HepG2 (cell line): ENCODE data around the gene PFKFB2. TPM values are rescaled to one million over a fixed set of nuclear protein-coding genes. Genes with fewer than 3 reads are reported as not detected.
A peak's percentile ranks its signal among the peaks of the same experiment; 100 is the strongest.

Experiments
- ATAD3A ChIP-seq: sonication (generic); formaldehyde crosslinking; IDR thresholded peaks from 2 replicates; pipeline ENCODE4 v1.4.0; 2020; ENCODE audit warnings: missing genetic modification reagents
- ATRX ChIP-seq: sonication (generic); formaldehyde crosslinking; IDR thresholded peaks from 2 replicates; pipeline ENCODE4 v1.4.0; 2020; ENCODE audit warnings: missing genetic modification reagents, borderline replicate concordance
- BRD4 ChIP-seq: sonication (generic); formaldehyde crosslinking; IDR thresholded peaks from 2 replicates; pipeline ENCODE4 v1.4.0; 2020; ENCODE audit warnings: missing genetic modification reagents
- FLYWCH1 ChIP-seq: sonication (generic); formaldehyde crosslinking; IDR thresholded peaks from 2 replicates; pipeline ENCODE4 v1.8.1; 2023; ENCODE audit warnings: mild to moderate bottlenecking, missing genetic modification reagents
- FOXO1 ChIP-seq: sonication (generic); formaldehyde crosslinking; IDR thresholded peaks from 2 replicates; pipeline ENCODE4 v1.4.0; 2020; ENCODE audit warnings: missing genetic modification reagents
- POLR2G ChIP-seq: fragments of 200-400 bp; formaldehyde crosslinking; IDR thresholded peaks from 2 replicates; pipeline ENCODE4 v1.6.1; 2018; ENCODE audit warnings: mild to moderate bottlenecking, low read depth, low read length, moderate library complexity
- SMAD1 ChIP-seq: sonication (generic); formaldehyde crosslinking; IDR thresholded peaks from 2 replicates; pipeline ENCODE4 v1.4.0; 2020; ENCODE audit warnings: missing genetic modification reagents, low read depth, mild to moderate bottlenecking, borderline replicate concordance
- SRSF4 ChIP-seq: fragments of 200-400 bp; formaldehyde crosslinking; IDR thresholded peaks from one replicate; pipeline ENCODE4 v1.6.1; 2018; ENCODE audit warnings: mild to moderate bottlenecking, low read depth, low read length, moderate library complexity; ENCODE audit not compliant: poor library complexity, severe bottlenecking
- SSRP1 ChIP-seq: IDR thresholded peaks from 2 replicates; pipeline ENCODE4 v1.6.1; 2016; ENCODE audit warnings: control low read depth
- YEATS2 ChIP-seq: sonication (generic); formaldehyde crosslinking; IDR thresholded peaks from 2 replicates; pipeline ENCODE4 v1.4.0; 2020; ENCODE audit warnings: missing genetic modification reagents, borderline replicate concordance
- ZBTB8A ChIP-seq: sonication (generic); formaldehyde crosslinking; IDR thresholded peaks from 2 replicates; pipeline ENCODE4 v1.4.0; 2020; ENCODE audit warnings: mild to moderate bottlenecking, low read depth, missing genetic modification reagents, borderline replicate concordance
- ZKSCAN1 ChIP-seq: fragments of 150-350 bp; IDR thresholded peaks from 2 replicates; pipeline ENCODE4 v1.6.1; 2014; ENCODE audit warnings: low read length
- ZMYM2 ChIP-seq: sonication (generic); formaldehyde crosslinking; IDR thresholded peaks from 2 replicates; pipeline ENCODE4 v1.8.0; 2022; ENCODE audit warnings: mild to moderate bottlenecking, missing genetic modification reagents
- ZNF230 ChIP-seq: sonication (generic); formaldehyde crosslinking; IDR thresholded peaks from 2 replicates; pipeline ENCODE4 v1.4.0; 2020; ENCODE audit warnings: mild to moderate bottlenecking, missing genetic modification reagents
- ZNF33B ChIP-seq: sonication (generic); formaldehyde crosslinking; IDR thresholded peaks from 2 replicates; pipeline ENCODE4 v1.5.1; 2020; ENCODE audit warnings: mild to moderate bottlenecking, missing genetic modification reagents
- ZNF616 ChIP-seq: sonication (generic); formaldehyde crosslinking; IDR thresholded peaks from 2 replicates; pipeline ENCODE4 v1.5.0; 2020; ENCODE audit warnings: low read depth, mild to moderate bottlenecking, missing genetic modification reagents
- ZSCAN31 ChIP-seq: sonication (generic); formaldehyde crosslinking; IDR thresholded peaks from 2 replicates; pipeline ENCODE4 v1.5.0; 2020; ENCODE audit warnings: low read depth, mild to moderate bottlenecking, missing genetic modification reagents
- polyA plus RNA-seq, 8 experiments: library from polyadenylated mRNA; depleted of rRNA in 3 of 8; stranded (reverse) in 7 of 8; unstranded in 1 of 8; fragments of >200 nt; fragmentation: Illumina TruSeq in 4 of 8; extraction: Trizol in 4 of 8; gene quantifications; 2 replicates each; pipeline versions ENCODE4 v1.2.1 to v1.2.3, GENCODE V29; 2011 to 2016; ENCODE audit warnings: low read depth in 4 of 8, missing spikeins in 1 of 8, mixed read lengths in 1 of 8; ENCODE audit not compliant: insufficient read depth in 1 of 8
- total RNA-seq, 5 experiments: library from RNA; depleted of rRNA; stranded (reverse); fragments of >200 nt; fragmentation: Illumina TruSeq; extraction: Trizol; gene quantifications; 2 replicates each; pipeline ENCODE4 v1.2.3, GENCODE V29; 2016; ENCODE audit warnings: low read depth in 1 of 5
- TF ChIP-seq, protein P1 (sequence below): sonication (generic); formaldehyde crosslinking; conservative IDR thresholded peaks from 2 replicates; pipeline ENCODE4 v1.8.1; 2023; ENCODE audit warnings: missing genetic modification reagents
- TF ChIP-seq, protein P2 (sequence below): sonication (generic); formaldehyde crosslinking; IDR thresholded peaks from 2 replicates; pipeline ENCODE4 v1.8.0; 2022; ENCODE audit warnings: mild to moderate bottlenecking, missing genetic modification reagents; ENCODE audit not compliant: insufficient replicate concordance
- TF ChIP-seq, protein P3 (sequence below): sonication (generic); formaldehyde crosslinking; IDR thresholded peaks from 2 replicates; pipeline ENCODE4 v1.4.0; 2020; ENCODE audit warnings: missing genetic modification reagents, borderline replicate concordance
- TF ChIP-seq, protein P4 (sequence below): sonication (generic); formaldehyde crosslinking; conservative IDR thresholded peaks from 2 replicates; pipeline ENCODE4 v1.4.0; 2020; ENCODE audit warnings: missing genetic modification reagents

The PFKFB2 gene
- total and polyA plus RNA-seq, 2 of the 13 experiments (the other 11 are each of a cell fraction or from before 2014, with no cell fraction given): 4.6 to 10.6 TPM

- TF ChIP-seq POLR2G (peak; percentile 88), FOXO1 (CRISPR knock-in tag) (0 out of 2 replicates have a peak, but pooled peaks have one; percentile 31), FLYWCH1 (no peak), SMAD1 (CRISPR knock-in tag) (no peak), ZNF616 (CRISPR knock-in tag) (0 out of 2 replicates have a peak, but pooled peaks have one; percentile 28), YEATS2 (CRISPR knock-in tag) (peak; percentile 38; the same call in 1 of the 2 replicates), ZSCAN31 (no peak), BRD4 (0 out of 2 replicates have a peak, but pooled peaks have one; percentile 62), ZKSCAN1 (no peak), ZNF230 (CRISPR knock-in tag) (no peak), SRSF4 (no peak), ATRX (CRISPR knock-in tag) (no peak), ZNF33B (peak; percentile 63; the same call in 1 of the 2 replicates), ZBTB8A (CRISPR knock-in tag) (no peak), SSRP1 (no peak), ATAD3A (CRISPR knock-in tag) (no peak), ZMYM2 (CRISPR knock-in tag) (0 out of 2 replicates have a peak, but pooled peaks have one; percentile 26)
- TF ChIP-seq, protein P1, sequence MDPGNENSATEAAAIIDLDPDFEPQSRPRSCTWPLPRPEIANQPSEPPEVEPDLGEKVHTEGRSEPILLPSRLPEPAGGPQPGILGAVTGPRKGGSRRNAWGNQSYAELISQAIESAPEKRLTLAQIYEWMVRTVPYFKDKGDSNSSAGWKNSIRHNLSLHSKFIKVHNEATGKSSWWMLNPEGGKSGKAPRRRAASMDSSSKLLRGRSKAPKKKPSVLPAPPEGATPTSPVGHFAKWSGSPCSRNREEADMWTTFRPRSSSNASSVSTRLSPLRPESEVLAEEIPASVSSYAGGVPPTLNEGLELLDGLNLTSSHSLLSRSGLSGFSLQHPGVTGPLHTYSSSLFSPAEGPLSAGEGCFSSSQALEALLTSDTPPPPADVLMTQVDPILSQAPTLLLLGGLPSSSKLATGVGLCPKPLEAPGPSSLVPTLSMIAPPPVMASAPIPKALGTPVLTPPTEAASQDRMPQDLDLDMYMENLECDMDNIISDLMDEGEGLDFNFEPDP (CRISPR knock-in tag): no peak
- TF ChIP-seq, protein P2, sequence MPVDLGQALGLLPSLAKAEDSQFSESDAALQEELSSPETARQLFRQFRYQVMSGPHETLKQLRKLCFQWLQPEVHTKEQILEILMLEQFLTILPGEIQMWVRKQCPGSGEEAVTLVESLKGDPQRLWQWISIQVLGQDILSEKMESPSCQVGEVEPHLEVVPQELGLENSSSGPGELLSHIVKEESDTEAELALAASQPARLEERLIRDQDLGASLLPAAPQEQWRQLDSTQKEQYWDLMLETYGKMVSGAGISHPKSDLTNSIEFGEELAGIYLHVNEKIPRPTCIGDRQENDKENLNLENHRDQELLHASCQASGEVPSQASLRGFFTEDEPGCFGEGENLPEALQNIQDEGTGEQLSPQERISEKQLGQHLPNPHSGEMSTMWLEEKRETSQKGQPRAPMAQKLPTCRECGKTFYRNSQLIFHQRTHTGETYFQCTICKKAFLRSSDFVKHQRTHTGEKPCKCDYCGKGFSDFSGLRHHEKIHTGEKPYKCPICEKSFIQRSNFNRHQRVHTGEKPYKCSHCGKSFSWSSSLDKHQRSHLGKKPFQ (CRISPR knock-in tag): no peak
- TF ChIP-seq, protein P3, sequence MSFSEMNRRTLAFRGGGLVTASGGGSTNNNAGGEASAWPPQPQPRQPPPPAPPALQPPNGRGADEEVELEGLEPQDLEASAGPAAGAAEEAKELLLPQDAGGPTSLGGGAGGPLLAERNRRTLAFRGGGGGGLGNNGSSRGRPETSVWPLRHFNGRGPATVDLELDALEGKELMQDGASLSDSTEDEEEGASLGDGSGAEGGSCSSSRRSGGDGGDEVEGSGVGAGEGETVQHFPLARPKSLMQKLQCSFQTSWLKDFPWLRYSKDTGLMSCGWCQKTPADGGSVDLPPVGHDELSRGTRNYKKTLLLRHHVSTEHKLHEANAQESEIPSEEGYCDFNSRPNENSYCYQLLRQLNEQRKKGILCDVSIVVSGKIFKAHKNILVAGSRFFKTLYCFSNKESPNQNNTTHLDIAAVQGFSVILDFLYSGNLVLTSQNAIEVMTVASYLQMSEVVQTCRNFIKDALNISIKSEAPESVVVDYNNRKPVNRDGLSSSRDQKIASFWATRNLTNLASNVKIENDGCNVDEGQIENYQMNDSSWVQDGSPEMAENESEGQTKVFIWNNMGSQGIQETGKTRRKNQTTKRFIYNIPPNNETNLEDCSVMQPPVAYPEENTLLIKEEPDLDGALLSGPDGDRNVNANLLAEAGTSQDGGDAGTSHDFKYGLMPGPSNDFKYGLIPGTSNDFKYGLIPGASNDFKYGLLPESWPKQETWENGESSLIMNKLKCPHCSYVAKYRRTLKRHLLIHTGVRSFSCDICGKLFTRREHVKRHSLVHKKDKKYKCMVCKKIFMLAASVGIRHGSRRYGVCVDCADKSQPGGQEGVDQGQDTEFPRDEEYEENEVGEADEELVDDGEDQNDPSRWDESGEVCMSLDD (CRISPR knock-in tag): no peak
- TF ChIP-seq, protein P4, sequence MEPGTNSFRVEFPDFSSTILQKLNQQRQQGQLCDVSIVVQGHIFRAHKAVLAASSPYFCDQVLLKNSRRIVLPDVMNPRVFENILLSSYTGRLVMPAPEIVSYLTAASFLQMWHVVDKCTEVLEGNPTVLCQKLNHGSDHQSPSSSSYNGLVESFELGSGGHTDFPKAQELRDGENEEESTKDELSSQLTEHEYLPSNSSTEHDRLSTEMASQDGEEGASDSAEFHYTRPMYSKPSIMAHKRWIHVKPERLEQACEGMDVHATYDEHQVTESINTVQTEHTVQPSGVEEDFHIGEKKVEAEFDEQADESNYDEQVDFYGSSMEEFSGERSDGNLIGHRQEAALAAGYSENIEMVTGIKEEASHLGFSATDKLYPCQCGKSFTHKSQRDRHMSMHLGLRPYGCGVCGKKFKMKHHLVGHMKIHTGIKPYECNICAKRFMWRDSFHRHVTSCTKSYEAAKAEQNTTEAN: 0 out of 2 replicates have a peak, but pooled peaks have one; percentile 19
Measured at GRCh38 chr1:207052911-207053769, at the start of gene PFKFB2 (continued).
